Activated T-helper 1 cell treated with anti-CD3 and anti-CD28 coated beads, Interleukin-12 subunit alpha, Interleukin-12 subunit beta, Interleukin-2, Interleukin-4 antibody, amounts not matched to agents 30 ng/mL and 10 ng/mL and 1 ng/mL, durations not matched to agents 14 hours and 24 hours and 36 hours (primary cell): ENCODE data around the gene PDE10A. TPM values are rescaled to one million over a fixed set of nuclear protein-coding genes. Genes with fewer than 3 reads are reported as not detected.

ENCODE experiments used
- DNase-seq: peaks from one replicate; pipeline ENCODE4 v3.0.0; 2021; ENCODE audit warnings: low spot score
- H3K27ac Mint-ChIP-seq: one replicate; pipeline ENCODE4 v1.8.0; 2021; ENCODE audit warnings: mild to moderate bottlenecking, mixed read lengths
- H3K27me3 Mint-ChIP-seq: one replicate; pipeline ENCODE4 v1.8.0; 2022; ENCODE audit warnings: mild to moderate bottlenecking, moderate library complexity, mixed read lengths; ENCODE audit not compliant: insufficient read depth
- H3K36me3 Mint-ChIP-seq: one replicate; pipeline ENCODE4 v1.8.0; 2021; ENCODE audit warnings: low read depth, mixed read lengths
- H3K4me1 Mint-ChIP-seq: one replicate; pipeline ENCODE4 v1.8.0; 2021; ENCODE audit warnings: low read depth, mixed read lengths
- H3K4me3 Mint-ChIP-seq: one replicate; pipeline ENCODE4 v1.8.0; 2021; ENCODE audit warnings: mild to moderate bottlenecking, moderate library complexity, mixed read lengths
- H3K9me3 Mint-ChIP-seq: one replicate; pipeline ENCODE4 v1.8.0; 2021; ENCODE audit warnings: mixed read lengths
- intact Hi-C: fragments of 100-400 bp; cut with micrococcal nuclease; formaldehyde crosslinking; loops from one replicate; pipeline ENCODE4 v1.15.1; 2024
- total RNA-seq: library from RNA; stranded (reverse); gene quantifications from 2 replicates; pipeline ENCODE4 v1.2.3, GENCODE V29; 2022

Gene PDE10A
- total RNA-seq, 1 donor from 2014 or later = not detected

- Mint-ChIP-seq H3K27me3 (no peaks in the 10 kb centered on the region), H3K27ac (no peak overlapping the region), H3K4me3 (no peak overlapping the region), H3K36me3 (no peaks in the 10 kb centered on the region), H3K9me3 (no peaks in the 10 kb centered on the region), H3K4me1 (no peaks in the 10 kb centered on the region)
- no peak for DNase-seq
- intact Hi-C loops = no loop called here
These were observed 29.1 kb upstream of the PDE10A start for GRCh38 chr6:165692106-165692653.

- intact Hi-C loops = no loop called here
- Mint-ChIP-seq H3K27ac (no peak overlapping the region), H3K36me3 (no peaks in the 10 kb centered on the region), H3K27me3 (no peaks in the 10 kb centered on the region), H3K9me3 (no peaks in the 10 kb centered on the region), H3K4me3 (no peak overlapping the region), H3K4me1 (no peaks in the 10 kb centered on the region)
- DNase-seq = no peak
These were observed 26.7 kb upstream of the PDE10A start for GRCh38 chr6:165689699-165690098.

- H3K27me3 Mint-ChIP-seq = peaks cover 2% of the 10 kb centered on the region
- intact Hi-C loops = no loop called here
- no peaks in the 10 kb centered on the region for H3K4me1 Mint-ChIP-seq
- no peak for DNase-seq
- no peaks in the 10 kb centered on the region for H3K36me3 Mint-ChIP-seq
- no peak overlapping the region for H3K4me3 Mint-ChIP-seq
- H3K9me3 Mint-ChIP-seq = no peaks in the 10 kb centered on the region
- no peak overlapping the region for H3K27ac Mint-ChIP-seq
These were observed 23.7 kb upstream of the PDE10A start for GRCh38 chr6:165686596-165687365.

GRCh38 chr6:165685302-165685701 is 22.3 kb upstream of the PDE10A start:
- Mint-ChIP-seq H3K9me3 (no peaks in the 10 kb centered on the region), H3K27ac (no peak overlapping the region), H3K4me3 (no peak overlapping the region), H3K27me3 (peaks cover 2% of the 10 kb centered on the region), H3K36me3 (no peaks in the 10 kb centered on the region), H3K4me1 (no peaks in the 10 kb centered on the region)
- intact Hi-C loops = no loop called here
- DNase-seq = no peak

GRCh38 chr6:165684333-165684732 is 21.3 kb upstream of the PDE10A start:
- Mint-ChIP-seq H3K27ac (no peak overlapping the region), H3K27me3 (peaks cover 2% of the 10 kb centered on the region), H3K4me3 (no peak overlapping the region), H3K4me1 (no peaks in the 10 kb centered on the region), H3K9me3 (no peaks in the 10 kb centered on the region), H3K36me3 (no peaks in the 10 kb centered on the region)
- intact Hi-C loops = no loop called here
- no peak for DNase-seq

- H3K27ac Mint-ChIP-seq = no peak overlapping the region
- no peaks in the 10 kb centered on the region for H3K36me3 Mint-ChIP-seq
- no peak overlapping the region for H3K4me3 Mint-ChIP-seq
- intact Hi-C loops = no loop called here
- H3K4me1 Mint-ChIP-seq = no peaks in the 10 kb centered on the region
- no peaks in the 10 kb centered on the region for H3K9me3 Mint-ChIP-seq
- no peak for DNase-seq
- peaks cover 2% of the 10 kb centered on the region for H3K27me3 Mint-ChIP-seq
These were observed 17.9 kb upstream of the PDE10A start for GRCh38 chr6:165680975-165681374.

- no peak overlapping the region for H3K27ac Mint-ChIP-seq
- intact Hi-C loops = loop anchor here (10.0 kb wide), 1 partner anchor 485 kb away; the partner anchor contains the start of gene TBXT
- no peaks in the 10 kb centered on the region for H3K4me1 Mint-ChIP-seq
- DNase-seq = no peak
- peaks cover 4% of the 10 kb centered on the region for H3K27me3 Mint-ChIP-seq
- no peak overlapping the region for H3K4me3 Mint-ChIP-seq
- no peaks in the 10 kb centered on the region for H3K36me3 Mint-ChIP-seq
- no peaks in the 10 kb centered on the region for H3K9me3 Mint-ChIP-seq
These were observed 16.3 kb upstream of the PDE10A start for GRCh38 chr6:165679326-165679725.

- DNase-seq = no peak
- Mint-ChIP-seq H3K27me3 (peaks cover 4% of the 10 kb centered on the region), H3K27ac (no peak overlapping the region), H3K4me1 (no peaks in the 10 kb centered on the region), H3K9me3 (no peaks in the 10 kb centered on the region), H3K4me3 (no peak overlapping the region), H3K36me3 (no peaks in the 10 kb centered on the region)
- intact Hi-C loops = loop anchor here (10.0 kb wide), 1 partner anchor 486 kb away; the partner anchor contains the start of gene TBXT
These were observed 15.9 kb upstream of the PDE10A start for GRCh38 chr6:165678904-165679303.

- no peaks in the 10 kb centered on the region for H3K9me3 Mint-ChIP-seq
These were observed 15.4 kb upstream of the PDE10A start for GRCh38 chr6:165678429-165678828.

GRCh38 chr6:165677091-165677490 is 14.1 kb upstream of the PDE10A start:
- Mint-ChIP-seq H3K4me1 (no peaks in the 10 kb centered on the region), H3K36me3 (no peaks in the 10 kb centered on the region), H3K4me3 (no peak overlapping the region), H3K27me3 (peaks cover 2% of the 10 kb centered on the region), H3K27ac (no peak overlapping the region), H3K9me3 (no peaks in the 10 kb centered on the region)
- intact Hi-C loops = loop anchor here (10.0 kb wide), 1 partner anchor 488 kb away; the partner anchor contains the start of gene TBXT
- DNase-seq = no peak

More at GRCh38 chr6:165678429-165678828, 15.4 kb upstream of the PDE10A start:
- intact Hi-C loops = loop anchor here (10.0 kb wide), 1 partner anchor 486 kb away; the partner anchor contains the start of gene TBXT
- H3K4me3 Mint-ChIP-seq = no peak overlapping the region
- DNase-seq = no peak
- no peak overlapping the region for H3K27ac Mint-ChIP-seq
- no peaks in the 10 kb centered on the region for H3K4me1 Mint-ChIP-seq
- H3K36me3 Mint-ChIP-seq = no peaks in the 10 kb centered on the region
- peaks cover 4% of the 10 kb centered on the region for H3K27me3 Mint-ChIP-seq

- no peak overlapping the region for H3K27ac Mint-ChIP-seq
- peaks cover 2% of the 10 kb centered on the region for H3K27me3 Mint-ChIP-seq
- no peaks in the 10 kb centered on the region for H3K9me3 Mint-ChIP-seq
- no peak overlapping the region for H3K4me3 Mint-ChIP-seq
- intact Hi-C loops = loop anchor here (10.0 kb wide), 1 partner anchor 488 kb away; the partner anchor contains the start of gene TBXT
- DNase-seq = no peak
- H3K4me1 Mint-ChIP-seq = no peaks in the 10 kb centered on the region
- H3K36me3 Mint-ChIP-seq = no peaks in the 10 kb centered on the region
These were observed 13.5 kb upstream of the PDE10A start for GRCh38 chr6:165676435-165677068.

- no peak overlapping the region for H3K27ac Mint-ChIP-seq
- H3K36me3 Mint-ChIP-seq = no peaks in the 10 kb centered on the region
- intact Hi-C loops = loop anchor here (10.0 kb wide), 1 partner anchor 490 kb away; the partner anchor contains the start of gene TBXT
- H3K9me3 Mint-ChIP-seq = no peaks in the 10 kb centered on the region
- peaks cover 2% of the 10 kb centered on the region for H3K27me3 Mint-ChIP-seq
- no peaks in the 10 kb centered on the region for H3K4me1 Mint-ChIP-seq
- DNase-seq = no peak
- H3K4me3 Mint-ChIP-seq = no peak overlapping the region
These were observed 12.1 kb upstream of the PDE10A start for GRCh38 chr6:165675120-165675519.
